Fibroblast of skin of left quadriceps (primary cell): ENCODE results near the gene COBL.

ENCODE experiments used
- DNase-seq, 2 experiments: peaks; one replicate each; pipeline ENCODE4 v3.0.0-alpha.2; 2013; ENCODE audit warnings: low read depth in 2 of 2

COBL gene

GRCh38 chr7:51276967-51277366, 39.6 kb downstream of the COBL start:
- no peak for DNase-seq

- DNase-seq: no peak
Observed at GRCh38 chr7:51276091-51276605, 40.5 kb downstream of the COBL start.

- DNase-seq: no peak
Observed at GRCh38 chr7:51275532-51275931, 41.1 kb downstream of the COBL start.

- DNase-seq: no peak
Observed at GRCh38 chr7:51274955-51275354, 41.7 kb downstream of the COBL start.

- DNase-seq: no peak
Observed at GRCh38 chr7:51274001-51274400, 42.6 kb downstream of the COBL start.

GRCh38 chr7:51273360-51273759, 43.2 kb downstream of the COBL start:
- DNase-seq: no peak

- no peak for DNase-seq
Observed at GRCh38 chr7:51270965-51271364, 45.6 kb downstream of the COBL start.

- DNase-seq: no peak
Observed at GRCh38 chr7:51269911-51270310, 46.7 kb downstream of the COBL start.

- DNase-seq: no peak
Observed at GRCh38 chr7:51269321-51269720, 47.3 kb downstream of the COBL start.

- no peak for DNase-seq
Observed at GRCh38 chr7:51268859-51269258, 47.8 kb downstream of the COBL start.

- DNase-seq: no peak
Observed at GRCh38 chr7:51267169-51267568, 49.4 kb downstream of the COBL start.

GRCh38 chr7:51265066-51265907, 51.3 kb downstream of the COBL start:
- DNase-seq: no peak

- no peak for DNase-seq
Observed at GRCh38 chr7:51263631-51264484, 52.8 kb downstream of the COBL start.

GRCh38 chr7:51262796-51263531, 53.6 kb downstream of the COBL start:
- DNase-seq: no peak

GRCh38 chr7:51261950-51262795, 54.4 kb downstream of the COBL start:
- no peak for DNase-seq

GRCh38 chr7:51261117-51261835, 55.3 kb downstream of the COBL start:
- no peak for DNase-seq

GRCh38 chr7:51260516-51260915, 56.1 kb downstream of the COBL start:
- DNase-seq: no peak

- DNase-seq: no peak
Observed at GRCh38 chr7:51259766-51260165, 56.8 kb downstream of the COBL start.

- DNase-seq: no peak
Observed at GRCh38 chr7:51256916-51257315, 59.7 kb downstream of the COBL start.

- no peak for DNase-seq
Observed at GRCh38 chr7:51256209-51256781, 60.3 kb downstream of the COBL start.
